ENCODE measurements around the gene ZNF75A.
"Not testable (repeated sequence)": the region's sequence is repeated elsewhere in the genome, so short reads cannot be mapped to it uniquely, and the experiment has no call there.

ZNF75A gene

GRCh38 chr16:3305109-3306068 lies at the start of gene ZNF75A, which contains the start of gene TIGD7:
TSS of gene ZNF75A (plus strand) at chr16:3305497. CDS start at chr16:3308429, 2,932 bp downstream.
TSS of gene TIGD7 (minus strand) at chr16:3305430. CDS start at chr16:3300614, 4,816 bp downstream.
- peak; percentile 53 to 97 (median 89) for DNase-seq

GRCh38 chr16:3256146-3256865 lies 49.0 kb upstream of the ZNF75A start, which contains the start of gene MEFV:
TSS of gene MEFV (minus strand) at chr16:3256633. CDS start at chr16:3256587, 46 bp downstream.
- no peak for DNase-seq

- peak in 1 of 51 donors; percentile 38 for DNase-seq
Observed at GRCh38 chr16:3256866-3257465, 48.3 kb upstream of the ZNF75A start.

- DNase-seq = no peak
Observed at GRCh38 chr16:3259836-3260235, 45.5 kb upstream of the ZNF75A start.

- DNase-seq = no peak
Observed at GRCh38 chr16:3262517-3262916, 42.8 kb upstream of the ZNF75A start.

- DNase-seq = peak; percentile 85 to 99 (median 97)
Observed at GRCh38 chr16:3264137-3265036, 40.9 kb upstream of the ZNF75A start.

- DNase-seq = peak in 6 of 51 donors; percentile 3 to 16 (median 6)
Observed at GRCh38 chr16:3266873-3267537, 38.3 kb upstream of the ZNF75A start.

- DNase-seq = no peak
Observed at GRCh38 chr16:3268294-3268693, 37.0 kb upstream of the ZNF75A start.

- DNase-seq = not testable (repeated sequence)
Observed at GRCh38 chr16:3270718-3271117, 34.6 kb upstream of the ZNF75A start.

GRCh38 chr16:3271281-3271680 lies 34.0 kb upstream of the ZNF75A start:
- DNase-seq = not testable (repeated sequence)

GRCh38 chr16:3274490-3274889 lies 30.8 kb upstream of the ZNF75A start:
- no peak for DNase-seq

- no peak for DNase-seq
Observed at GRCh38 chr16:3274947-3275346, 30.4 kb upstream of the ZNF75A start.

GRCh38 chr16:3276679-3277078 lies 28.6 kb upstream of the ZNF75A start:
- no peak for DNase-seq

GRCh38 chr16:3281222-3281820 lies 24.0 kb upstream of the ZNF75A start:
- DNase-seq = no peak

GRCh38 chr16:3282103-3282729 lies 23.1 kb upstream of the ZNF75A start:
- DNase-seq = no peak

GRCh38 chr16:3282730-3283542 lies 22.4 kb upstream of the ZNF75A start, which contains the start of gene ZNF263:
TSS of gene ZNF263 (plus strand) at chr16:3283491. CDS start at chr16:3283819, 328 bp downstream.
- DNase-seq = peak; percentile 80 to 99 (median 94)

- DNase-seq = peak in 4 of 51 donors; percentile 24 to 51 (median 34)
Observed at GRCh38 chr16:3283543-3284447, 21.5 kb upstream of the ZNF75A start.
